PC-9 (cell line): Measurements from ENCODE around the gene SYTL1. TPM values are rescaled to one million over a fixed set of nuclear protein-coding genes. Genes with fewer than 3 reads are reported as not detected.

Source experiments
- Bru-seq: library from RNA; stranded (reverse); fragments of 400-500 nt; gene quantifications from one replicate; lab custom pipeline; 2021; lab: Mats Ljungman, UMichigan
- BruChase-seq, 2 experiments: library from RNA; stranded (reverse); fragments of 400-500 nt; gene quantifications; one replicate each; lab custom pipeline; 2021; lab: Mats Ljungman, UMichigan
- BruUV-seq: library from RNA; stranded (reverse); fragments of 400-500 nt; replicated peaks from 2 replicates; lab custom pipeline; 2021; lab: Mats Ljungman, UMichigan
- CTCF ChIA-PET: fragments of 300-600 bp; sonication (Branson Sonifier 250); formaldehyde crosslinking; loops from one replicate; lab custom pipeline; 2022; ENCODE audit warnings: antibody characterized with exemption; lab: Charles Lee
- POLR2A ChIA-PET: fragments of 300-600 bp; sonication (Branson Sonifier 250); formaldehyde crosslinking; loops from one replicate; lab custom pipeline; 2022; ENCODE audit warnings: antibody characterized with exemption; ENCODE audit not compliant: unreplicated experiment; lab: Charles Lee
- DNase-seq, 2 experiments: peaks; one replicate each; pipeline versions ENCODE4 v3.0.0 to v3.0.0-alpha.2; 2015 to 2022; ENCODE audit warnings: mixed read lengths in 1 of 2
- H2AFZ ChIP-seq: fragments of 200-600 bp; sonication (generic); 2 replicates; pipeline ENCODE4 v1.8.1; 2017; ENCODE audit warnings: antibody characterized with exemption
- H3F3A ChIP-seq: fragments of 200-600 bp; sonication (generic); 2 replicates; pipeline ENCODE4 v1.8.1; 2017; ENCODE audit warnings: antibody characterized with exemption, mild to moderate bottlenecking, low read depth; ENCODE audit not compliant: insufficient read depth
- H3K27ac ChIP-seq: fragments of 200-600 bp; sonication (generic); 2 replicates; pipeline ENCODE4 v1.6.1; 2016; ENCODE audit warnings: mixed run types
- H3K27me3 ChIP-seq: fragments of 200-600 bp; sonication (generic); 2 replicates; pipeline ENCODE4 v1.6.1; 2016; ENCODE audit warnings: low read depth, mixed run types; ENCODE audit not compliant: insufficient read depth
- H3K36me3 ChIP-seq: fragments of 200-600 bp; sonication (generic); 2 replicates; pipeline ENCODE4 v1.6.1; 2016; ENCODE audit warnings: low read depth, mixed run types
- H3K4me1 ChIP-seq: fragments of 200-600 bp; sonication (generic); replicated peaks from 2 replicates; pipeline ENCODE4 v1.6.1; 2016; ENCODE audit warnings: mixed run types; ENCODE audit not compliant: insufficient read depth
- H3K4me2 ChIP-seq: fragments of 200-600 bp; sonication (generic); 2 replicates; pipeline ENCODE4 v1.6.1; 2017; ENCODE audit warnings: mixed run types
- H3K4me3 ChIP-seq: fragments of 200-600 bp; sonication (generic); 2 replicates; pipeline ENCODE4 v1.6.1; 2016; ENCODE audit warnings: mixed run types
- H3K79me2 ChIP-seq: fragments of 200-600 bp; sonication (generic); 2 replicates; pipeline ENCODE4 v1.6.1; 2017; ENCODE audit warnings: low read depth, mixed run types
- H3K9me2 ChIP-seq: fragments of 200-600 bp; sonication (generic); 2 replicates; pipeline ENCODE4 v1.8.1; 2017; ENCODE audit warnings: mild to moderate bottlenecking; ENCODE audit not compliant: insufficient read depth
- H3K9me3 ChIP-seq: fragments of 200-600 bp; sonication (generic); 2 replicates; pipeline ENCODE4 v1.8.1; 2016; ENCODE audit warnings: low read depth; ENCODE audit not compliant: insufficient read depth
- H4K20me1 ChIP-seq: fragments of 200-600 bp; sonication (generic); 2 replicates; pipeline ENCODE4 v1.8.1; 2017; ENCODE audit not compliant: insufficient read depth
- EZH2 ChIP-seq: fragments of 200-600 bp; sonication (generic); IDR thresholded peaks from 2 replicates; pipeline ENCODE4 v1.8.0; 2017; ENCODE audit warnings: antibody characterized with exemption, low read depth
- intact Hi-C: fragments of 100-400 bp; cut with micrococcal nuclease; formaldehyde crosslinking; loops from one replicate; pipeline ENCODE4 v1.10.0; 2022; ENCODE audit not compliant: unreplicated experiment
- long read RNA-seq: library from polyadenylated mRNA; stranded (forward); transcript quantifications from one replicate; pipeline ENCODE4 v2.0.0, GENCODE V29; 2022
- total RNA-seq: library from RNA; stranded (reverse); gene quantifications from 2 replicates; pipeline ENCODE4 v1.2.3, GENCODE V29; 2021
- TF ChIP-seq, protein P1 (sequence below): fragments of 200-600 bp; sonication (generic); conservative IDR thresholded peaks from 2 replicates; pipeline ENCODE4 v1.6.1; 2017; ENCODE audit warnings: mixed run types, antibody characterized with exemption, mild to moderate bottlenecking, moderate library complexity

The SYTL1 gene
- total RNA-seq, result 43.7 and 49.8 TPM in 2 replicates
- percentile 49 among the genes with signal in this experiment for Bru-seq, nascent RNA
- BruChase-seq, experiment 1, labeled RNA remaining after a 2-hour chase, result percentile 57 among the genes with signal in this experiment
- BruChase-seq, experiment 2, labeled RNA remaining after a 6-hour chase, result percentile 69 among the genes with signal in this experiment
- long read RNA-seq, transcript SYTL1-210 (15 exons, 1,878 nt), result major isoform, 24 of 67 reads
- long read RNA-seq, transcript SYTL1-203 (2 exons, 2,235 nt), result minor isoform, 5 of 67 reads
- long read RNA-seq, partial matches to known transcripts, result 10 of 67 reads
- long read RNA-seq, other reads (novel, unspliced or antisense), result 24 of 67 reads

DNA sequence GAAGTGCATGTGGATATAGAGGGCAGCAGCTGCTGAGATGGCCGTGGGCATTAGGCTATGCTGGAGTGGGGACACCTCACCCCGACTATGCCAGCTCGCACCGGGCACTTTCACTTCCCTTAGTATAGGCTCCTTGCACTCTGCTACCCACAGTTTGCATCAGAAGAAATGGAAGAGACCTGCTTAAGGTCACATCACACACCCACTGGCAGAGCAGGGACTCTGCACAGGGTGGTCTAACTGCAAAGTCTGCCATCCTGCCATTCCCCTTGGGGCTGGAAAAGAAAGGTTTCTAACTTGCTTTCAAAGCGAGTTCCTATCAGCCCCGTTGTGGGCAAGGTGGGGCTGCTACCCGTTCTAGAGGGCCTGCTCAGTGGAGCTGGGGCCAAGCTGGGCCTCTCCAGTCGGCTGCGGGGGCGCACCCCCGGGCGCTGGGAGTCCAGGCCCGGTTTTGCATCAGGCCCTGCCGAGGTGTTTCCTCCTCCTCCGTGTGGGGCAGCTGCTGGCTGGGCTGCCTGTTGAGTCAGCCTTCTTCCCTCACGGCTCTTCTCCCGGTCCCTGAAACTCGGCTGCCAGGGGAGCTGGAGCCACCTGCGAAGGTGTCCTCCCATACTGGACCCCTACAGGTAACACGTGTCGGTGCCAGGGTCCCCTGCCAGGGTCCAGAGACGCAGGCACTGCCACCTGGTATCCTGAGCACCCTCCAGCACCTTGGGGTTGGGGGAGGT lies at the start of gene SYTL1:
Gene SYTL1 (plus strand): TSS at position 498 of the 728 bp plus-strand sequence. CDS start 3,313 bp downstream, outside the sequence.
- ChIA-PET POLR2A (interaction anchor here (0.6 to 0.7 kb wide), 3 partner anchors 20 to 25 kb away, joined by 3 to 7 read pairs (median 4); partner anchors contain the start of gene MAP3K6), CTCF (no interaction called here)
- intact Hi-C loops, result no loop called here
- DNase-seq, result peak; percentile 64 to 82
- no peaks in the 10 kb centered on the region for H3K79me2 ChIP-seq
- no peaks in the 10 kb centered on the region for H4K20me1 ChIP-seq
- H3K9me2 ChIP-seq, result no peaks in the 10 kb centered on the region
- peak within 1 kb of the TSS; percentile 72; the same call in 1 of the 2 replicates for H2AFZ ChIP-seq
- H3K36me3 ChIP-seq, result no peaks in the 10 kb centered on the region
- H3F3A ChIP-seq, result peaks cover 23% of the 10 kb centered on the region; the same call in 1 of the 2 replicates
- H3K27ac ChIP-seq, result peak within 1 kb of the TSS; percentile 77
- H3K4me3 ChIP-seq, result peak within 1 kb of the TSS; percentile 70
- no peaks in the 10 kb centered on the region for H3K27me3 ChIP-seq
- H3K9me3 ChIP-seq, result no peaks in the 10 kb centered on the region
- BruUV-seq, result no TSS peak
- H3K4me1 ChIP-seq, result peaks cover 24% of the 10 kb centered on the region
- H3K4me2 ChIP-seq, result peak within 1 kb of the TSS; percentile 97
- no peak for TF ChIP-seq EZH2
- TF ChIP-seq, protein P1, sequence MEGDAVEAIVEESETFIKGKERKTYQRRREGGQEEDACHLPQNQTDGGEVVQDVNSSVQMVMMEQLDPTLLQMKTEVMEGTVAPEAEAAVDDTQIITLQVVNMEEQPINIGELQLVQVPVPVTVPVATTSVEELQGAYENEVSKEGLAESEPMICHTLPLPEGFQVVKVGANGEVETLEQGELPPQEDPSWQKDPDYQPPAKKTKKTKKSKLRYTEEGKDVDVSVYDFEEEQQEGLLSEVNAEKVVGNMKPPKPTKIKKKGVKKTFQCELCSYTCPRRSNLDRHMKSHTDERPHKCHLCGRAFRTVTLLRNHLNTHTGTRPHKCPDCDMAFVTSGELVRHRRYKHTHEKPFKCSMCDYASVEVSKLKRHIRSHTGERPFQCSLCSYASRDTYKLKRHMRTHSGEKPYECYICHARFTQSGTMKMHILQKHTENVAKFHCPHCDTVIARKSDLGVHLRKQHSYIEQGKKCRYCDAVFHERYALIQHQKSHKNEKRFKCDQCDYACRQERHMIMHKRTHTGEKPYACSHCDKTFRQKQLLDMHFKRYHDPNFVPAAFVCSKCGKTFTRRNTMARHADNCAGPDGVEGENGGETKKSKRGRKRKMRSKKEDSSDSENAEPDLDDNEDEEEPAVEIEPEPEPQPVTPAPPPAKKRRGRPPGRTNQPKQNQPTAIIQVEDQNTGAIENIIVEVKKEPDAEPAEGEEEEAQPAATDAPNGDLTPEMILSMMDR, result no peak

GRCh38 chr1:27292106-27292505 lies 49.7 kb upstream of the SYTL1 start:
- Histone ChIP-seq H3K9me3 (no peaks in the 10 kb centered on the region), H3K4me3 (no peak overlapping the region), H3K9me2 (no peaks in the 10 kb centered on the region), H2AFZ (no peak overlapping the region), H3K36me3 (no peaks in the 10 kb centered on the region), H4K20me1 (no peaks in the 10 kb centered on the region), H3F3A (no peaks in the 10 kb centered on the region), H3K27ac (no peak overlapping the region), H3K4me2 (no peak overlapping the region), H3K27me3 (no peaks in the 10 kb centered on the region), H3K4me1 (no peaks in the 10 kb centered on the region), H3K79me2 (no peaks in the 10 kb centered on the region)
- DNase-seq, result no peak
- POLR2A ChIA-PET, result no interaction called here
- TF ChIP-seq, protein P1, result no peak
- no peak for TF ChIP-seq EZH2
- CTCF ChIA-PET, result interaction anchor here (0.7 kb wide), 1 partner anchor 315 kb away, joined by 12 read pairs; no protein-coding TSS in a partner anchor
- no TSS peak for BruUV-seq
- intact Hi-C loops, result no loop called here

DNA sequence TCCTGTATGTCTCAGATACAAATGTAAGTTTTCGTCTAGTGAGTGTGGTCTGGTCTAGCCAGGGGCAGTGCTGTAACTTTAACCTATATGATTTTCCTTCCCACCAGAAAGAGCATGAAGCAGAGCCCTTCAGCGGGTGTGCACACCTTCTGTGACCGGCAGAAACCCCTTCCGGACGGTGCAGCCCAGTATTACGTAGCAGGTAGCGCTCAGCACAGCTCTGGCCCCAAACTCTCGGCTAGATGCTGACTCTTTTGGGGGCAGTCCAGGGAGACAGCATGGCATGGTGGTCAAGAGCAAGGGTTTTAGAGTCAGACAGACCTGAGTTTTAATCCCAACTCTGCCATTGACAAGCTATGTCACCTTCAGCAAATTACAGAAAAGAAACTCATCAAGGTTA lies 47.9 kb upstream of the SYTL1 start:
- no peaks in the 10 kb centered on the region for H3K4me1 ChIP-seq
- no peak for DNase-seq
- H3K79me2 ChIP-seq, result no peaks in the 10 kb centered on the region
- H3K4me3 ChIP-seq, result no peak overlapping the region
- no peaks in the 10 kb centered on the region for H3K9me3 ChIP-seq
- H3K9me2 ChIP-seq, result no peaks in the 10 kb centered on the region
- intact Hi-C loops, result no loop called here
- no peak overlapping the region for H2AFZ ChIP-seq
- no peaks in the 10 kb centered on the region for H4K20me1 ChIP-seq
- no peak for TF ChIP-seq EZH2
- TF ChIP-seq, protein P1, result no peak
- H3K27ac ChIP-seq, result no peak overlapping the region
- no peak overlapping the region for H3K4me2 ChIP-seq
- POLR2A ChIA-PET, result no interaction called here
- H3F3A ChIP-seq, result no peaks in the 10 kb centered on the region
- CTCF ChIA-PET, result interaction anchor here (0.6 to 0.9 kb wide), 3 partner anchors 116 to 233 kb away, joined by 3 to 7 read pairs (median 3); no protein-coding TSS in a partner anchor
- no peaks in the 10 kb centered on the region for H3K27me3 ChIP-seq
- no peaks in the 10 kb centered on the region for H3K36me3 ChIP-seq
- no TSS peak for BruUV-seq
